ENCODE results near the gene LRRC17. TPM values are rescaled to one million over a fixed set of nuclear protein-coding genes. Genes with fewer than 3 reads are reported as not detected.
"Not testable (repeated sequence)": the region's sequence is repeated elsewhere in the genome, so short reads cannot be mapped to it uniquely, and the experiment has no call there.

The LRRC17 gene
- total RNA-seq, 1 donor from 2014 or later, result 24.5 TPM

GRCh38 chr7:102897856-102898531 is 14.8 kb upstream of the LRRC17 start:
- DNase-seq (ENCODE audit: low read depth, low spot score), result no peak

- DNase-seq (ENCODE audit: low read depth, low spot score), result no peak
Measured at GRCh38 chr7:102898532-102898859, 14.3 kb upstream of the LRRC17 start.

- not testable (repeated sequence) for DNase-seq (ENCODE audit: low read depth, low spot score)
Measured at GRCh38 chr7:102902052-102902451, 10.7 kb upstream of the LRRC17 start.

GRCh38 chr7:102903576-102903975 is 9.2 kb upstream of the LRRC17 start:
- not testable (repeated sequence) for DNase-seq (ENCODE audit: low read depth, low spot score)

- no peak for DNase-seq (ENCODE audit: low read depth, low spot score)
Measured at GRCh38 chr7:102908676-102909075, 4.1 kb upstream of the LRRC17 start.

GRCh38 chr7:102913826-102914225 is 1.0 kb downstream of the LRRC17 start:
- no peak for DNase-seq (ENCODE audit: low read depth, low spot score)

- no peak for DNase-seq (ENCODE audit: low read depth, low spot score)
Measured at GRCh38 chr7:102914585-102914984, 1.8 kb downstream of the LRRC17 start.

GRCh38 chr7:102916426-102916825 is 3.6 kb downstream of the LRRC17 start:
- DNase-seq (ENCODE audit: low read depth, low spot score), result no peak

GRCh38 chr7:102916881-102917280 is 4.1 kb downstream of the LRRC17 start:
- DNase-seq (ENCODE audit: low read depth, low spot score), result no peak

- DNase-seq (ENCODE audit: low read depth, low spot score), result no peak
Measured at GRCh38 chr7:102917436-102918353, 4.9 kb downstream of the LRRC17 start.

- no peak for DNase-seq (ENCODE audit: low read depth, low spot score)
Measured at GRCh38 chr7:102918845-102919244, 6.0 kb downstream of the LRRC17 start.

- DNase-seq (ENCODE audit: low read depth, low spot score), result no peak
Measured at GRCh38 chr7:102925976-102926782, 13.4 kb downstream of the LRRC17 start.

- DNase-seq (ENCODE audit: low read depth, low spot score), result no peak
Measured at GRCh38 chr7:102926783-102927140, 14.0 kb downstream of the LRRC17 start.

GRCh38 chr7:102927312-102927933 is 14.6 kb downstream of the LRRC17 start:
- DNase-seq (ENCODE audit: low read depth, low spot score), result no peak

- no peak for DNase-seq (ENCODE audit: low read depth, low spot score)
Measured at GRCh38 chr7:102931757-102932156, 19.0 kb downstream of the LRRC17 start.

- DNase-seq (ENCODE audit: low read depth, low spot score), result peak; percentile 10
Measured at GRCh38 chr7:102933763-102934162, 21.0 kb downstream of the LRRC17 start.

GRCh38 chr7:102934239-102934638 is 21.4 kb downstream of the LRRC17 start:
- DNase-seq (ENCODE audit: low read depth, low spot score), result no peak

GRCh38 chr7:102934701-102935100 is 21.9 kb downstream of the LRRC17 start:
- no peak for DNase-seq (ENCODE audit: low read depth, low spot score)

GRCh38 chr7:102935450-102936115 is 22.8 kb downstream of the LRRC17 start:
- no peak for DNase-seq (ENCODE audit: low read depth, low spot score)

- no peak for DNase-seq (ENCODE audit: low read depth, low spot score)
Measured at GRCh38 chr7:102938679-102939078, 25.9 kb downstream of the LRRC17 start.
